Thymus (tissue), 11 donors: ENCODE measurements around the gene PAQR8. TPM values are rescaled to one million over a fixed set of nuclear protein-coding genes. Genes with fewer than 3 reads are reported as not detected.
A peak's percentile ranks its signal among the peaks of the same experiment; 100 is the strongest.

Experiments
- DNase-seq, 9 donors: peaks; one replicate each; pipeline ENCODE4 v3.0.0-alpha.2; 2013; ENCODE audit warnings: low spot score in 9 of 9, low read depth in 6 of 9, missing footprints in 1 of 9
- H3K27ac ChIP-seq, 2 donors: one replicate each; pipeline ENCODE4 v1.5.1; 2013; ENCODE audit warnings: control low read depth in 1 of 2, low read depth in 1 of 2, low read length in 1 of 2, mild to moderate bottlenecking in 1 of 2, moderate library complexity in 1 of 2
- H3K27me3 ChIP-seq, 2 donors: one replicate each; pipeline ENCODE4 v1.5.1; 2013; ENCODE audit warnings: low read length in 1 of 2; ENCODE audit not compliant: control insufficient read depth in 2 of 2, insufficient read depth in 1 of 2
- H3K36me3 ChIP-seq, 2 donors: one replicate each; pipeline ENCODE4 v1.5.1; 2013; ENCODE audit warnings: low read length in 1 of 2, mild to moderate bottlenecking in 1 of 2, moderate library complexity in 1 of 2; ENCODE audit not compliant: control insufficient read depth in 2 of 2, insufficient read depth in 2 of 2
- H3K4me1 ChIP-seq, 2 donors: one replicate each; pipeline ENCODE4 v1.5.1; 2013; ENCODE audit warnings: low read length in 2 of 2; ENCODE audit not compliant: control insufficient read depth in 2 of 2, insufficient read depth in 2 of 2
- H3K4me3 ChIP-seq, 2 donors: one replicate each; pipeline ENCODE4 v1.5.1; 2013; ENCODE audit warnings: low read length in 2 of 2, control low read depth in 1 of 2, mild to moderate bottlenecking in 1 of 2
- H3K9me3 ChIP-seq, 2 donors: one replicate each; pipeline ENCODE4 v1.5.1; 2013; ENCODE audit warnings: low read length in 1 of 2, mild to moderate bottlenecking in 1 of 2; ENCODE audit not compliant: control insufficient read depth in 2 of 2, insufficient read depth in 1 of 2
- WGBS: extraction: QIAGEN DNeasy Blood & Tissue Kit; methylation state at CpG from one replicate; pipeline ENCODE4 v1.1.7; 2013; 5-methylcytosine and 5-hydroxymethylcytosine counted together
- polyA plus RNA-seq: library from polyadenylated mRNA; stranded (reverse); fragments of 200-250 nt; gene quantifications from one replicate; pipeline ENCODE4 v1.2.3, GENCODE V29; 2013
- total RNA-seq: library from RNA; stranded (reverse); fragments of 120-200 nt; gene quantifications from one replicate; pipeline ENCODE4 v1.2.4, GENCODE V29; 2013
- donor health status: healthy.

PAQR8 gene
- total and polyA plus RNA-seq, 2 donors: 7.9 to 11.3 TPM

DNA sequence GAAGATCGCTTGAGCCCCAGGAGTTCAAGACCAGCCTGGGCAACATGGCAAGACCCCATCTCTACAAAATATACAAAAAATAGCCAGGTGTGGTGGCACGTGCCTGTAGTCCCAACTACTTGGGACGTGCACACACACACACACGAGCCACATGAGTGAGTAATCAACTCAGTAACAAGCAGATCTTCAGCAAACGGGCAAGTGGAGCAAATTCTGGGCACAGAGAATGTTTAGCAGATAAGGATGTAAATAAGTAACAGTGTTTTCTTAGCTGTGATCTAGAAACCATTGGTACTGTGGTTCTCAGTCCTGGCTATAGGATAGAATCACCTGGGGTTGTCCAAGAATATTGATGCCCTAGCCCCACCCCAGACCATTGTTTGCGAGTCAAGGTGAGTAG lies 6.1 kb downstream of the PAQR8 start:
- H3K27me3 ChIP-seq: no peaks in the 10 kb centered on the region
- peaks cover 6 to 12% of the 10 kb centered on the region in 2 donors for H3K4me1 ChIP-seq
- no peaks in the 10 kb centered on the region for H3K9me3 ChIP-seq
- H3K36me3 ChIP-seq: peaks cover 8 to 10% of the 10 kb centered on the region in 2 donors
- DNase-seq: no peak
- WGBS: 98% methylated on average over 6 of the region's 6 CpGs
- no peak overlapping the region for H3K4me3 ChIP-seq
- H3K27ac ChIP-seq: no peak overlapping the region

DNA sequence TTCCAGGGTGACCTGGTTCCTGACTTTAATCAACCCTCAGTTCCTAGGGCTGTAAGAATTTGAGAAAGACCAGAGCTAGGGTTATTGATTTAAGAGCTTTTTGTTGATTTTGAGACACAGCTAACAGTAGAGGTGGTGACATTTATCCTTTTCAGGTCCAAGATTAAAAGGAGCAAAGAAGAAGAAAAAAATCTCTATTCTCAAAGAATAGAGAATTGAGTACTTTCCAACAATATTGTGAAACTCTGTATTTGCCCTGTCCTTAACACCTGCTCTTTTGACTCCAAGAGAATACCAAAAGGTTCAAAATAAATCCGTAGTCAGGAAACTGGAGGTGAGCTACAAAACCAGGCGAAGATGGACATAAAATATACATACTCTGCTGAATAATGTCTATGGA lies 7.3 kb downstream of the PAQR8 start:
- no peak overlapping the region for H3K4me3 ChIP-seq
- WGBS: over 99% methylated on average over 2 of the region's 2 CpGs
- H3K9me3 ChIP-seq: peaks cover 0 to 3% of the 10 kb centered on the region in 2 donors
- peaks cover 12 to 18% of the 10 kb centered on the region in 2 donors for H3K36me3 ChIP-seq
- DNase-seq: no peak
- H3K27me3 ChIP-seq: no peaks in the 10 kb centered on the region
- no peak overlapping the region for H3K27ac ChIP-seq
- H3K4me1 ChIP-seq: peaks cover 0 to 5% of the 10 kb centered on the region in 2 donors

DNA sequence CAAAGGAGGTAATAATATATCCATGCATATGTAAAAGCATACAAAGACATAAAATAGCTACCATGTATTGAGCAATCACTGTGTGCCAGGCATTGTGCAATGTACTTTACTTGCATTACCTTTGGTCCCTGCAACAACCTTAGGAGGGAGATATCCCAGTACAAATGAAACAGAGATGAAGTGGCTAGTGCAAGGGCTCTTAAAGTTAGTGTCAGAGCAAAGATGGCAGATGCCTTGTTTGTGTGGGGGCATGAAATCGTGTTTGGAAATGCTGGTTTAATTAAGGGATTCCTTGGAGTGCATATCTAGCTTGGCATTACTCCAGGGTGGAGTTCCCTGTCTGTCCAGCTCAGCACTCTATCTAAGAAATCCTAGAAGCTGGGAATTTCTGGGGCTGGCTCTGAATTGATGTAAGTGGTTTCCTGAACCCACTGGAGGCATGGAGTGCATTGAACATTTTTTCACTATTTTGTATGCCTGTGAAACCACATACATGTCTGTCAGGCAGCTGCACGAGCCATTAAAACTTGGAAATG lies 9.8 kb downstream of the PAQR8 start:
- no peak for DNase-seq

DNA sequence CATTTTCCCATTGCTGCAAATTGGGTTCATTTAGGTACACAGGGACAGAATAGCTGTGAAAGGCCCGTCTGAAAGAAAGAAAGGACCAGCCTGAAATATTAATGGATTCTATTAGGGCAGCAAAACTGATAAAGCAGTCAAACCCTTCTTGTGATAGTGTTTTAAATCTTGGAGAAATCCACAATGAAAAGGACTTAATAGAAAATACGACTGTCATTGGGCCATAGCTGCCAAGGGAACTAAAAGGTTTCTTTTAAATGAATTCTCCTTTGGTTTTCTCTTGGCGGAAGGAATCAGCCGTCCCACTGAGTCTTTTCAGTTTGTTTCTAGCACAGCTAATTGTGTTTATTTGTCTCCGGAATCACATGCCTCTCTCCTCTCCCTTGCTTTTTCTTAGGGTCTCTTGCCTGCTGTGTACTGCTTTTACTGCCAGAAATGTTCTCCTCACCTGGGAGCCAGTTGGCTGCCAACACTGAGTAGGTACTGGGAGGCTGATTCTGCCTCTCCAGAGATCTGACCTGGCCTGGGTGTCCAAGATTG lies 11.3 kb downstream of the PAQR8 start:
- no peaks in the 10 kb centered on the region for H3K27me3 ChIP-seq
- H3K36me3 ChIP-seq: peaks cover 4 to 9% of the 10 kb centered on the region in 2 donors
- peaks cover 0 to 3% of the 10 kb centered on the region in 2 donors for H3K9me3 ChIP-seq
- H3K27ac ChIP-seq: no peak overlapping the region
- DNase-seq: no peak
- no peak overlapping the region for H3K4me3 ChIP-seq
- H3K4me1 ChIP-seq: peaks cover 4 to 6% of the 10 kb centered on the region in 2 donors
- WGBS: over 99% methylated on average over 5 of the region's 5 CpGs

More for the DNA sequence above, 9.8 kb downstream of the PAQR8 start:
- H3K27me3 ChIP-seq: no peaks in the 10 kb centered on the region
- H3K4me3 ChIP-seq: no peak overlapping the region
- H3K36me3 ChIP-seq: peaks cover 12 to 18% of the 10 kb centered on the region in 2 donors
- H3K4me1 ChIP-seq: peaks cover 0 to 2% of the 10 kb centered on the region in 2 donors
- peaks cover 0 to 3% of the 10 kb centered on the region in 2 donors for H3K9me3 ChIP-seq
- 93% methylated on average over 2 of the region's 2 CpGs for WGBS
- no peak overlapping the region for H3K27ac ChIP-seq

DNA sequence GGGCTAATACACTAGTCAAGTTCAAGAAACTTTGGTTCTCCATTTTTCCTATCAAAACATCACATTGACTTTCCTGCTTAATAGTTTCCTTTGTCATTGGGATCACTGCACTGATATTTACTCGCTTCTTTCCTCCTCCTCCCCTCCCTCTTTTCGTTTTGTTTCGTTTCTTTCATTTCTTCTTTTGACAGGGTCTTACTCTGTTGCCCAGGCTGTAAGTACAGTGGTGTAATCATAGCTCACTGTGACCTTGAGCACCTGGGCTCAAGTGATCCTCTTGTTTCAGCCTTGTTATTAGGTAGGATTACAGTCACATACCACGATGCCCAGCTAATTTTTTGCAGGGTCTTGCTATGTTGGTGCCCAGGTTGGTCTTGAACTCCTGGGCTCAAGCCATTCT lies 12.3 kb downstream of the PAQR8 start:
- H3K4me1 ChIP-seq: peaks cover 5 to 6% of the 10 kb centered on the region in 2 donors
- no peak overlapping the region for H3K27ac ChIP-seq
- H3K9me3 ChIP-seq: peaks cover 0 to 3% of the 10 kb centered on the region in 2 donors
- no peaks in the 10 kb centered on the region for H3K27me3 ChIP-seq
- DNase-seq: no peak
- no peak overlapping the region for H3K4me3 ChIP-seq
- 95% methylated on average over 4 of the region's 4 CpGs for WGBS
- H3K36me3 ChIP-seq: peaks cover 4 to 7% of the 10 kb centered on the region in 2 donors

DNA sequence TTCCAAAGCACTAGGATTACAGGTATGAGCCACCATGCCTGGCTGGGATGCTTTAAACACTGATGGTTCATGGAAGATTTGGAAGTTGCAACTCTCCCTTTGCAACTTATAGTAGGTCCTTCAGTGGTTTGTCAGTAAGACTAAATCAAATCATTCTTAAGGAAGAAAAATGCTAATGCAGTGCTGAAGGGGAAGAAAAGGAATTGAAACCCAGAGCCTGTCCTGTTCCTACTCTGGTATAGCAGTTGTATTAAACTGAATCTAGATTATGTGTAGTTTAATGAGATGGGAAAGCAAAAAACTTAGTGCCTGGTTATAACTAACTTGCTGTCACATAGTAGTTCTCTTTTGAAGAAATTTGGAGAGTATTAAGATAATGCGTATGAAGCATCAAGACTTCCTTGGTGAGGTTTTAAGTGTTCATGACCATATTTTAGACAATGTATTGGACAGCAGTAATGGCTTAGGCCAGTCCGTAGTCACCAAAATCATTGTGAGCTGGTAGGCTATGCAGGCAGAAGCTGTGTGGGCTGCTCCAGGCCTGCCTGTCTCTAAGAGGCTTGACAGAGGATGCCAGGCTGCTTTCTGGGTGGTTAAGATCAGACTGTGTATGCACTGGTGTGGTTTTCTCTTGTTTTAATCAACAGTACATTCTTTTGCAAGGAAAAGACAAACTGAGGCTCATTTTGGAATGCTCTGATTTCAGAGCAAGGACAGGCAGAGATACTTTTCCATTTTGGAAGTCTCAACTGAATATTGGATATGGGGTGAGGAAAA lies 14.0 kb downstream of the PAQR8 start:
- 93% methylated on average over 2 of the region's 2 CpGs for WGBS
- DNase-seq: peak in 1 of 9 donors; percentile 66
- Histone ChIP-seq H3K27me3 (no peaks in the 10 kb centered on the region), H3K9me3 (peaks cover 0 to 3% of the 10 kb centered on the region in 2 donors), H3K4me1 (peaks cover 5 to 6% of the 10 kb centered on the region in 2 donors), H3K27ac (no peak overlapping the region), H3K36me3 (peaks cover 4 to 7% of the 10 kb centered on the region in 2 donors), H3K4me3 (no peak overlapping the region)

DNA sequence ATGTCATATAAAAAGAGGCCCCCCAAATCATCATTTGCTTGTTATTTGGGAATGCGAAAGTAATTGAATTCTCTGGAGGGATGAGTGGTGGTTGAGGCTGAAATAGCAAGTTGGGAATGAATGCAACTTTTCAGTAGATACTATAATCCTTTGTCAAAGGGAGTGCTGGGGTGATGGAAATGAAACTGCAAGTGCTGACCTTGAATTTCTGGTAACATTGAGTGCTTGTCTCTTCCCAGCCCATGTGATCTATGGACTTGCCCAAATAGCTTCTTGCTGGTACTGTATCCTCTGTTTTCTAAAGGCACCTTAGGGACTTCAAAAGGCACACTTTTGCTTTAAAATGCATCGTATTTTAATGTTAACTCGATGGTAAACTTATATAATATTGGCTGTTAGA lies 14.8 kb downstream of the PAQR8 start:
- Histone ChIP-seq H3K4me3 (no peak overlapping the region), H3K9me3 (peaks cover 0 to 3% of the 10 kb centered on the region in 2 donors), H3K27ac (no peak overlapping the region), H3K36me3 (peaks cover 4 to 7% of the 10 kb centered on the region in 2 donors), H3K4me1 (peaks cover 6 to 7% of the 10 kb centered on the region in 2 donors), H3K27me3 (no peaks in the 10 kb centered on the region)
- WGBS: 95% methylated on average over 3 of the region's 3 CpGs
- DNase-seq: no peak

DNA sequence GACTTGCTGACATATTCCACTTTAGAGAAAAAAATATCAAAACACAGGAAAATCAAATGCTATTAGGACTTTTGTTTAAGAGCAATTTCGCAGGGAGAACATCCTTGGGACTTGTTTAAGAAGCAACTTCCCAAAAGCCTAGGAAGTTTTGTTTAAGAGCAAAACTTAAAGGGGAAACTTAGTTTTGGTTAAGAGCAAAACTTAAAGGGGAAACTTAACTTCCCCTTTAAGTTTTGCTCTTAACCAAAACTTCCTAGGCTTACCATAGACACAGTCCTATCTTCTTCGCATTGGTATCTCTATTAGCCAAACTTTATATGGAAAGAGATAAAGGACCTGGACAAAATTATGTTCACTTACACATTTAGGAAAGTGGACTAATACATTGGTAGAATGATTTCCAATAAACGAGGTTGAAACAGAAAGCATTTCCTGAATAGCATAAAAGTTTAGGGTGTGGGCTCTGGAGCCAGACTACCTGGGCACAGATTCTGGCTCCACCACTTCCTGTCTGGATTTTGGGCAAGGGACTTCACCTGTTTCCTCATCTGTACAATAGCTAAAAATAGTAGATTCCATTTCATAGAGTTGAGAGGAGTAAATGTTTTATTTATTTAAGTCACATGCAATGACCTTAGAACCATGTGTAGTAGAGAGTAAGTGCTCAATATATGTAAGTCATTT lies 15.7 kb downstream of the PAQR8 start:
- peak in 1 of 9 donors; percentile 38 for DNase-seq
- H3K4me3 ChIP-seq: no peak overlapping the region
- peaks cover 0 to 3% of the 10 kb centered on the region in 2 donors for H3K9me3 ChIP-seq
- peaks cover 6 to 7% of the 10 kb centered on the region in 2 donors for H3K4me1 ChIP-seq
- H3K36me3 ChIP-seq: peaks cover 4 to 7% of the 10 kb centered on the region in 2 donors
- no peaks in the 10 kb centered on the region for H3K27me3 ChIP-seq
- H3K27ac ChIP-seq: no peak overlapping the region
- WGBS: 19% methylated on average over 3 of the region's 3 CpGs

DNA sequence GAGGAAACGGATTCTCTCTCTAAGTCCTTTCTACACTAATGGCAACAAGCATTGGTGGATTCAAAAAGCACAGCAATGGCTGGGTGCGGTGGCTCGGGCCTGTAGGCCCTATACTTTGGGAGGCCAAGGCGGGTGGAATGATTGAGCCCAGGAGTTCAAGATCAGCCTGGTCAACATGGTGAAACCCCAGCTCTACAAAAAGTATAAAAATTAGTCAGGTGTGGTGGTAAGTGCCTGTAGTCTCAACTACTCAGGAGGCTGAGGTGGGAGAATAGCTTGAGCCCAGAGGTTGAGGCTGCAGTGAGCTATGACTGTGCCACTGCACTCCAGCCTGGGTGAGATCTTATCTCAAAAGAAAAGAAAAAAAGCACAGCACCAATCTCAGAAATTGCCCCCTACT lies 19.3 kb downstream of the PAQR8 start:
- Histone ChIP-seq H3K4me3 (no peak overlapping the region), H3K27ac (no peak overlapping the region), H3K4me1 (peaks cover 5 to 7% of the 10 kb centered on the region in 2 donors), H3K36me3 (no peaks in the 10 kb centered on the region), H3K27me3 (no peaks in the 10 kb centered on the region), H3K9me3 (no peaks in the 10 kb centered on the region)
- 96% methylated on average over 4 of the region's 4 CpGs for WGBS
- no peak for DNase-seq
